ENCODE results near the gene RAB8B. TPM values are rescaled to one million over a fixed set of nuclear protein-coding genes. Genes with fewer than 3 reads are reported as not detected.

RAB8B gene
- total RNA-seq, 1 experiment from 2014 or later = 8.5 TPM

DNA sequence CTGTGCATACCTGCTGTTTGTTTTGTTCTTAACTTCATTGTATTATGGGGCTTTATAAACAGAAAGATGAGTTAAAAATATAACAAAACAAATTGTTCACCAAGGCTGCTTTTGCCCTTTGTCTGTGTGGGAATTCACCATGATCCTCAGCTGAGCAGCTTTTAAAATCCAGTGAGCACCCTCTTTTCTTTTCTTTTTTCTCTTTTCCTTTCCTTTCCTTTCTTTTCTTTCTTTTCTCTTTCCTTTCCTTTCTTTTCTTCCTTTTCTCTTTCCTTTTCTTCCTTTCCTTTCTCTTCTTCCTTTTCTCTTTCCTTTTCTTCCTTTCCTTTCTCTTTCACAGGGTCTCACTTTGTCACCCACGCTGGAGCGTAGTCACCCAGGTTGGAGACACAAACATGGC, 38.3 kb downstream of the RAB8B start:
- Histone ChIP-seq H3K9me2 (replicated peaks; ENCODE audit: low read length) (no peaks in the 10 kb centered on the region), H2AFZ (ENCODE audit: low read length) (no peak overlapping the region), H3K9ac (ENCODE audit: low read length) (no peak overlapping the region), H3K4me3 (ENCODE audit: low read length) (no peak overlapping the region), H3K36me3 (ENCODE audit: low read depth, low read length) (no peaks in the 10 kb centered on the region), H3K9me3 (ENCODE audit: low read length) (no peaks in the 10 kb centered on the region), H3K27ac (ENCODE audit: low read length) (no peak overlapping the region), H3K4me1 (ENCODE audit: insufficient read depth, low read length) (peaks cover 12% of the 10 kb centered on the region), H3K27me3 (ENCODE audit: low read length) (no peaks in the 10 kb centered on the region), H4K20me1 (ENCODE audit: low read length) (no peaks in the 10 kb centered on the region), H3K79me2 (ENCODE audit: low read length) (no peaks in the 10 kb centered on the region), H3F3A (ENCODE audit: low read length, unreplicated experiment) (peaks cover 4% of the 10 kb centered on the region), H3K4me2 (ENCODE audit: low read length) (no peak overlapping the region)
- BruUV-seq (replicated peaks) = no TSS peak
- intact Hi-C loops (cut with micrococcal nuclease) = no loop called here
- ATAC-seq = no peak
- CTCF ChIA-PET = no interaction called here
- POLR2A ChIA-PET (ENCODE audit: unreplicated experiment) = no interaction called here
- DNase-seq = no peak
- no peak for TF ChIP-seq EZH2 (IDR thresholded peaks at IDR 0.05; ENCODE audit: low read length, unreplicated experiment)
- no peak for TF ChIP-seq EZH2phosphoT487 (IDR thresholded peaks at IDR 0.05; ENCODE audit: borderline replicate concordance, low read length)
- TF ChIP-seq, protein P1, sequence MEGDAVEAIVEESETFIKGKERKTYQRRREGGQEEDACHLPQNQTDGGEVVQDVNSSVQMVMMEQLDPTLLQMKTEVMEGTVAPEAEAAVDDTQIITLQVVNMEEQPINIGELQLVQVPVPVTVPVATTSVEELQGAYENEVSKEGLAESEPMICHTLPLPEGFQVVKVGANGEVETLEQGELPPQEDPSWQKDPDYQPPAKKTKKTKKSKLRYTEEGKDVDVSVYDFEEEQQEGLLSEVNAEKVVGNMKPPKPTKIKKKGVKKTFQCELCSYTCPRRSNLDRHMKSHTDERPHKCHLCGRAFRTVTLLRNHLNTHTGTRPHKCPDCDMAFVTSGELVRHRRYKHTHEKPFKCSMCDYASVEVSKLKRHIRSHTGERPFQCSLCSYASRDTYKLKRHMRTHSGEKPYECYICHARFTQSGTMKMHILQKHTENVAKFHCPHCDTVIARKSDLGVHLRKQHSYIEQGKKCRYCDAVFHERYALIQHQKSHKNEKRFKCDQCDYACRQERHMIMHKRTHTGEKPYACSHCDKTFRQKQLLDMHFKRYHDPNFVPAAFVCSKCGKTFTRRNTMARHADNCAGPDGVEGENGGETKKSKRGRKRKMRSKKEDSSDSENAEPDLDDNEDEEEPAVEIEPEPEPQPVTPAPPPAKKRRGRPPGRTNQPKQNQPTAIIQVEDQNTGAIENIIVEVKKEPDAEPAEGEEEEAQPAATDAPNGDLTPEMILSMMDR (conservative IDR thresholded peaks at IDR 0.05; ENCODE audit: low read depth, low read length) = no peak

DNA sequence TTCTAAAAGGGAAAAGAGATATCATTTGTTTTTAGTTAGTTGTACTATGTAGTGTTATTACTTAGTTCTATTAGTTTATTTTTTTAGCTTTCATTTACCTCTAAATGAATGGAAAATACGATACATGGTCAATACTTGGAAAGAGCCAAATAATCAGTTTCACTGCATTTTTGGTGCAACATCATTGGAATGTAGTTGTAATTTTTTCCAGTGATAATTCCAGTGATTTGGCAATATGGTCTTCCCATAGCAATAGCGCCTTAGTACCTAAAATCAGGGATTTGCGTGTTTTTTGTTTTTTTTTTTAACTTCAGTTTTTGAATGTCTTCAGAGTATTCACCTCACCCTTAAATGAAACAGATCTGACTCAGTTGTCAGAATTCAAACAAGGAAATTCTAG, 41.8 kb downstream of the RAB8B start:
- H3F3A ChIP-seq (ENCODE audit: low read length, unreplicated experiment) = peaks cover 4% of the 10 kb centered on the region
- TF ChIP-seq, protein P1 (conservative IDR thresholded peaks at IDR 0.05; ENCODE audit: low read depth, low read length) = no peak
- TF ChIP-seq EZH2phosphoT487 (IDR thresholded peaks at IDR 0.05; ENCODE audit: borderline replicate concordance, low read length) = no peak
- no peak for TF ChIP-seq EZH2 (IDR thresholded peaks at IDR 0.05; ENCODE audit: low read length, unreplicated experiment)
- ChIA-PET CTCF (interaction anchor here (0.7 kb wide), 1 partner anchor 793 kb away, joined by 3 read pairs; no protein-coding TSS in a partner anchor), POLR2A (ENCODE audit: unreplicated experiment) (no interaction called here)
- no peaks in the 10 kb centered on the region for H3K79me2 ChIP-seq (ENCODE audit: low read length)
- H3K9me3 ChIP-seq (ENCODE audit: low read length) = no peaks in the 10 kb centered on the region
- DNase-seq (no peak), ATAC-seq (no peak)
- H3K4me2 ChIP-seq (ENCODE audit: low read length) = no peak overlapping the region
- H3K36me3 ChIP-seq (ENCODE audit: low read depth, low read length) = no peaks in the 10 kb centered on the region
- no peak overlapping the region for H2AFZ ChIP-seq (ENCODE audit: low read length)
- no peak overlapping the region for H3K27ac ChIP-seq (ENCODE audit: low read length)
- no peaks in the 10 kb centered on the region for H4K20me1 ChIP-seq (ENCODE audit: low read length)
- intact Hi-C loops (cut with micrococcal nuclease) = no loop called here
- H3K4me1 ChIP-seq (ENCODE audit: insufficient read depth, low read length) = peaks cover 44% of the 10 kb centered on the region
- H3K4me3 ChIP-seq (ENCODE audit: low read length) = no peak overlapping the region
- no TSS peak for BruUV-seq (replicated peaks)
- no peak overlapping the region for H3K9ac ChIP-seq (ENCODE audit: low read length)
- no peaks in the 10 kb centered on the region for H3K27me3 ChIP-seq (ENCODE audit: low read length)
- no peaks in the 10 kb centered on the region for H3K9me2 ChIP-seq (replicated peaks; ENCODE audit: low read length)

DNA sequence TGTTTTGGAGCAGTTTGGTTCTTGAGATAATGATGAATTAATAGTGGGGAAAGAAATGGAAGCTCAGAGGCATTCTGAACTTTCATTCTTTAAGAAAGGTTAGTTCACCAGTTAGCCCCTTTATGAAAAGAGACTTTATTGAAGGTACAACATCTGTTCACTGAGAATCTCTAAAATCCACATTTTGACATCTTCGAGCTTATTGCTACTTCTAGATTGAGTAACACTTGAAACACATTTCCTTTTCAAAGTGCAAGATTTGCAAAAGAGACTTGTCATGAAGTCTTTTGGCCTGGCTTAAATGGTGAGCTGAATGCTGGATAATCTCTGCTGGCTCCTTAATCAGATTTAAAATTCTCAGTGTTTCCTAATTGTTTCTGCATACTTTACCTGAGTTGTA, 42.3 kb downstream of the RAB8B start:
- no peaks in the 10 kb centered on the region for H3K79me2 ChIP-seq (ENCODE audit: low read length)
- no peak for TF ChIP-seq EZH2 (IDR thresholded peaks at IDR 0.05; ENCODE audit: low read length, unreplicated experiment)
- TF ChIP-seq, protein P1 (conservative IDR thresholded peaks at IDR 0.05; ENCODE audit: low read depth, low read length) = no peak
- no peak for TF ChIP-seq EZH2phosphoT487 (IDR thresholded peaks at IDR 0.05; ENCODE audit: borderline replicate concordance, low read length)
- H3K4me3 ChIP-seq (ENCODE audit: low read length) = no peak overlapping the region
- no peak overlapping the region for H2AFZ ChIP-seq (ENCODE audit: low read length)
- CTCF ChIA-PET = interaction anchor here (0.7 kb wide), 1 partner anchor 794 kb away, joined by 3 read pairs; no protein-coding TSS in a partner anchor
- intact Hi-C loops (cut with micrococcal nuclease) = no loop called here
- H3K9me3 ChIP-seq (ENCODE audit: low read length) = no peaks in the 10 kb centered on the region
- POLR2A ChIA-PET (ENCODE audit: unreplicated experiment) = interaction anchor here (0.6 kb wide), 1 partner anchor 55 kb away, joined by 3 read pairs; no protein-coding TSS in a partner anchor
- H3K4me2 ChIP-seq (ENCODE audit: low read length) = no peak overlapping the region
- no peak overlapping the region for H3K9ac ChIP-seq (ENCODE audit: low read length)
- peaks cover 49% of the 10 kb centered on the region for H3K4me1 ChIP-seq (ENCODE audit: insufficient read depth, low read length)
- no peaks in the 10 kb centered on the region for H4K20me1 ChIP-seq (ENCODE audit: low read length)
- H3F3A ChIP-seq (ENCODE audit: low read length, unreplicated experiment) = peaks cover 4% of the 10 kb centered on the region
- H3K9me2 ChIP-seq (replicated peaks; ENCODE audit: low read length) = no peaks in the 10 kb centered on the region
- no TSS peak for BruUV-seq (replicated peaks)
- ATAC-seq (no peak), DNase-seq (no peak)
- no peak overlapping the region for H3K27ac ChIP-seq (ENCODE audit: low read length)
- no peaks in the 10 kb centered on the region for H3K27me3 ChIP-seq (ENCODE audit: low read length)
- H3K36me3 ChIP-seq (ENCODE audit: low read depth, low read length) = no peaks in the 10 kb centered on the region
